HL-60/S4 (cell line): ENCODE data around the gene ZNF142.

Source experiments
- in situ Hi-C: fragments of 300-500 bp; cut with MboI; formaldehyde crosslinking; loops from 2 replicates; pipeline ENCODE4 v1.14.3; 2022; ENCODE audit warnings: low sequenced_read_pairs

The ZNF142 gene

DNA sequence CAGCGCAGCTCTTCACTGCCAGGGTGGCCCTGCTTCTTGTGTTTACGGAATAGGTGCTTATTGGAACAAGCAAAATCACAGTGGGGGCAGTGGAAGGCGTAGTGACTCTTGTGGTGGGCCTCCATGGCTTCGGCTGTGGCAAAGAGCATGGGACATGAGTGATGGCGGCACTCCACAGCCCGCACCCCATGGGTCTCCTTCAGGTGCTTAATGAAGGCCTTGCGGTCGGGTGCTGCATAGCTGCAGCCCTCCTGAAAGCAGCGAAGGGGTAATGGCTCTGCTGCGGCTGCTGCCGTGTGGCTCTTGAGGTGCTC is 10.7 kb downstream of the ZNF142 start:
- in situ Hi-C loops, result no loop called here

- in situ Hi-C loops, result no loop called here
Measured at GRCh38 chr2:218648088-218648786, 11.2 kb downstream of the ZNF142 start.

- in situ Hi-C loops, result no loop called here
Measured at GRCh38 chr2:218645126-218645525, 14.3 kb downstream of the ZNF142 start.

- in situ Hi-C loops, result no loop called here
Measured at GRCh38 chr2:218644721-218645120, 14.7 kb downstream of the ZNF142 start.

DNA sequence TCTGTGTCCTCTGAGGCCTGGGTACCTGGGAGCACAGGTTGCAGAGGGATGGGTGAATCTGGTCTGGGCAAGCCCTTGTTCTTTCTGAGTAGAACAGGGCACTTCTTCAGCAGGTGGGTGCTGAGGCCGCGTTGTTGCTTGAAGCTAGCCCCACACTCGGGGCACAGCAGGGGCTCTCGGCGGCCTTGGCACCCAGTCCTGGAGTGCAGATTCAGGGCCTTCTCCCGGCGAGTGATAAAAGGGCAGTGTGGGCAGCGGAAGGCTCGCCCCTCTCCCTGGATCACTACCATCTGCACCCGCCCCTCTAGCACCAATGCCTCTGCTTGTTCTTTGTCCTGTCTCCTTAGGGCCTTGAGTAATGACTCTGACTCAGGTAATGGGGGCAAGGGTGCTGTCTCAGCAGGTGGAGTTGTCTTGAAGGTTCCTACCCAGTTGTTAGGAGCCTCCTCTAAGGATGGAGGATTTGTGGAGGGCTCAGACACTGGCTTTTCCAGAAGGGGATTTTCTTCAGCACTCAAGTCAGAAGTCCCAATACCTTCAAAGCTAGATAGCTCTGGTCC is 15.6 kb downstream of the ZNF142 start:
- in situ Hi-C loops, result no loop called here

- in situ Hi-C loops, result no loop called here
Measured at GRCh38 chr2:218642786-218643185, 16.6 kb downstream of the ZNF142 start.

DNA sequence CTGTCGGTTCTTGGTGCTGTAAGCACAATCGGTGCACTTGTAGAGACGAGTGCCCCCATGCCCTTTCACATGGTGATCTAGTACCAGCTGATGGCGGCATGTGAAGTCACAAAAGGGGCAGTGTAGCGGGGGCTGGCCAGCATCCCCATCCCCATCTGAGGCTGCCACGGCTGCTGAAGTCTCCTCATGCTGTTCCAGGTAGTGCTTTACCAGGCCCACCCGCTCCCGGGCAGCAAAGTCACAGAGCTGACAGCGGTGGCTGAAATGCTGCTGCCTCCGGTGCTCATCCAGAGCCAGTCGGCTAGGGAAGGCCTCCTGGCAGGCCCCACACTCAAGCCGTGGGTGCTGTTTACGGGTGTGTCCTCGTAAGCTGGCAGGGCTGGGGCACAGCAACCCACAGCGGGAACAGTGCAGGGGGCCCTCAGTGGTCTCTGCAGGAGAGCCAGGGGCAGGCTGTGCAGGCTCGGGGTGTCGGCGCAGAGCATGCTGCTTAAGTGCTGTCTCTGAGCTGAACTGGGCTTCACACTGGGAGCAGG is 17.2 kb downstream of the ZNF142 start:
- in situ Hi-C loops, result no loop called here

GRCh38 chr2:218638372-218638771 is 21.1 kb downstream of the ZNF142 start:
- in situ Hi-C loops, result no loop called here

- in situ Hi-C loops, result no loop called here
Measured at GRCh38 chr2:218635719-218636118, 23.7 kb downstream of the ZNF142 start.

DNA sequence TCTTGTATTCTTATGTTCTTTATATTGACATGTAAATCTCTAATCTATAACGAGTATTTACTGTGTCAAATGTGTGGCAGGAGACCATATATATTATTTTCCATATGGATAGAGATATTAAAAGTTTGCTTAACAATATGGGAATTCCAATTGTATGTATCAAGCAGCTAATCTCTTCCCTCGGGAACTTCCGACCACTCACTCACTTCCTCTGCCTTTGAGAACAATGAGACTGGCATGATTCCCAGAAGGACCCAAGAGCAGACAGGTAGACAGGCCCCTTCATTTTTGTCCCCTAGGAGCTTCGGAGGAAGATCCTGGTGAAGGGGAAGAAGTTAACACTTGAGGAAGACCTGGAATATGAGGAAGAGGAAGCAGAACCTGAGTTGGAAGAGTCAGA is 27.6 kb downstream of the ZNF142 start:
- in situ Hi-C loops, result no loop called here

- in situ Hi-C loops, result no loop called here
Measured at GRCh38 chr2:218627939-218628338, 31.5 kb downstream of the ZNF142 start.

DNA sequence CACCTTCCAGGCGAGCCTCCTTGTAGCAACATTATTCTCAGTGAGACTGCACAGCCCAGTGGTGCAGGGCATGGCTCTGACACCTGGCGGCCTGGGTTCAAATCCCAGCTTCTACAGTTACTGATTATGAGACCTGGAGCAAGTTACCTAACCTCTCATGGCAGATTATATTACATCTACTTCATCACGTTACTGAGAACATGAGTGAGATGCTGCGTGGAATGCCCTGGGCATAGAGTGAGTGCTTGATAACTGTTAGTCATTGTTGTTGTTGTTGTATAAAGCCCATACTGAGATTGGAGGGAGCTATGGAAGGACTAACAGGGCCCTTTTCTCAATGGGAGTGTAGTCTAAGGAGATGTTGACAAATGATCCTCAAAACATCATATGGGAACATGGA is 33.1 kb downstream of the ZNF142 start:
- in situ Hi-C loops, result no loop called here

DNA sequence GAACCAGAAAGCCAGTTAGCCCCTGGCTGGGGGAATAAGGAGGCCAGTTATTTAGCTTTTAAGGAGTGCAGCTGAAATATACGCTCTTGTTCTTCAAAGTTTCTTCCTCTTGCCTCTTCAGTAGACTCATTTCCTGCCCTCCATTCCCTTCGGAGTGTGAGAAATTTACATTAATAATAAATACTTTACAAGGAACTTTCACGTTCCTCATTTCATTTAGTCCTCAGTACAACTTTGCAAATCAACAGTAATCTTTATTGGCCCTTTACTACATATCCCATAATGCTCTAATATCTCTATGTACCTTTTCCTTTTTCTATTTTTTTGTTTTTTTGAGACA is 36.1 kb downstream of the ZNF142 start:
- in situ Hi-C loops, result no loop called here

GRCh38 chr2:218622606-218623365 is 36.6 kb downstream of the ZNF142 start:
- in situ Hi-C loops, result no loop called here

DNA sequence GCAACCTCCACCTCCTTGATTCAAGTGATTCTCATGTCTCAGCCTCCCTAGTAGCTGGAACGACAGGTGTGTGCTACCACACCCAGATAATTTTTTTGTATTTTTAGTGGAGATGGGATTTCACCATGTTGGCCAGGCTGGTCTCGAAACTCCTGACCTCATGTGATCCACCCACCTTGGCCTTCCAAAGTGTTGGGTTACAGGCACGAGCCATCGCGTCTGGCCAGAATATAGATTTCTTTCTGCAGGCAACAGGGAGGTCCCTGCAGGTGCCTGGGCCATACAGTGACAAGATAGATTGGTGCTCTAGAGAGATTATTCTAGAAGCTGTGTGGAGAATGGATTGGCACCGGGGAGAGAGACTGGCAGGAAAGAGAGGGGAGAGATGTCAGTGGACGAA is 38.4 kb downstream of the ZNF142 start:
- in situ Hi-C loops, result no loop called here

DNA sequence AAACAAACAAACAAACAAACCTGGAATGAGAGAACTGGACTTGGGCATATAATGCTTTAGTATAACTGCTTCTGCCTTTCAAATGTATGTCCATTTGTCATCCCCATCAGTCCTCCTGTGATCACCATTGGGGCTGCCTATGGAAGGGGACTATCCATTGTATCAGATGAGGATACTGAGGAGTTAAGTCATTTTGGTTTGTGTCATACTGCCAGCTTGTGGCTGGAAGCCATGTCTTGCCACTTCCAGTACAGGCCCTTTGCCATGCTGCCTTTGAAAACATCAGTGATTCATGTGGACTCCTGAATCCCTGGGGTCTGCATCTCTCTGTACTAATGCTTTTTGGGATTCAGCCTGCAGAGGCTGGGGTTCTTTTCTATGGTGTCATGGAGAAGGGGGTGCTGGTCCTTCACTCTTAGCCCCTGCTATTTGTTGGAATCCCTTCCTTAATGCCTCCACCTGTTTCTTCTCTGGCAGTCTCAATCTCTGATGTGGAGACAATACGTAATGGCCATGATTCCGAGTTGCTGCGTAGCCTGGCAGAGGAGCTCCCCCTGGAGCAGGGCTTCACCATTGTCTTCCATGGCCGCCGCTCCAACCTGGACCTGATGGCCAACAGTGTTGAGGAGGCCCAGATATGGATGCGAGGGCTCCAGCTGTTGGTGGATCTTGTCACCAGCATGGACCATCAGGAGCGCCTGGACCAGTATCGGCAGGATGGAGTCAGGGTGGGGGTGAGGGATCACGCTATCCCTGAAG is 41.1 kb downstream of the ZNF142 start:
- in situ Hi-C loops, result no loop called here

GRCh38 chr2:218615868-218616315 is 43.5 kb downstream of the ZNF142 start:
- in situ Hi-C loops, result no loop called here

DNA sequence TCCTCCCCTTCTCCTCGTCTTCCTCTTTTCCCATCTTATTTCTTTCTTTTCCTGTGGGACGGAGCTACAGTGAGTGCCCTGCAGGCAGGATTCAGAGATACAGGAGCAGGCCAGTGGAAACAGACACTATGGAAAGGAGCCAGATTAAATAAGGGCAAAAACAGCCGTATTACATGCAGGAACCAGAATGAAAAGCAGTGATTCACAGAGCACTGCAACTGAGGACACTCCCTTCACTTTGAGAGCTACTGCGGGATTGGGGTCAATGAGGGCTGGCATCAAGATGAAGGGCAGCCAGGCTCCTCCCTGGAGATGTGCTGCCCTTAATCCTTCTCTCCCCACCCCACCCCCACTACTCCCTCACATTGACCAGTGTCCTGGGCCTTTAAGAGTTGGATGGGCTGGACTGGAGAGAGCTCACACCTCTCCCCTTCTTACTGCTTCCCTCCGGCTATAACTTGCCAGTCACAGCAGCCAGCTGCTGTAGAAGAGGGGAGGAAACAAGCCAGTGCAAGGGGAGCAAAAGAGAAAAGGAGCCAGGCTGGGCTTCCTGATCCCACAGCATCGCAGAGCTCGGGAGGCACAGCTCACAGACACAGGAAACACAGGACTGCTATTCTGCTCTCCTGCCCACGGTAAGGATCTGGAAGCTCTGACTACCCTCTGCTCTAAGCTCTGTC is 51.8 kb downstream of the ZNF142 start, which contains the start of gene PLCD4:
Gene PLCD4, plus strand, starts transcription at position 464 of the 680 bp plus-strand sequence. CDS start 7,841 bp downstream, outside the sequence.
- in situ Hi-C loops, result no loop called here

GRCh38 chr2:218605432-218605831 is 54.0 kb downstream of the ZNF142 start:
- in situ Hi-C loops, result no loop called here
